RWPE2 (cell line): ENCODE results near the gene KLF13.

ENCODE experiments used
- ATAC-seq: fragments of 200-7000 bp; cut with Tn5 transposase; 3 replicates; pipeline ENCODE4 v1.9.1; 2021; ENCODE audit warnings: low read depth
- DNase-seq: peaks from one replicate; pipeline ENCODE4 v3.0.0-alpha.2; 2020; ENCODE audit warnings: low spot score
- H3K27ac ChIP-seq: fragments of 450-650 bp; 2 replicates; pipeline ENCODE4 v1.5.1; 2017; ENCODE audit warnings: mild to moderate bottlenecking; ENCODE audit not compliant: poor library complexity, severe bottlenecking
- H3K27me3 ChIP-seq: fragments of 250-450 bp; sonication (Bioruptor Pico); 2 replicates; pipeline ENCODE4 v1.5.1; 2021; ENCODE audit warnings: mild to moderate bottlenecking, moderate library complexity; ENCODE audit not compliant: insufficient read depth, poor library complexity, severe bottlenecking
- H3K36me3 ChIP-seq: fragments of 250-450 bp; sonication (Bioruptor Pico); 2 replicates; pipeline ENCODE4 v1.5.1; 2020; ENCODE audit warnings: low read depth, mild to moderate bottlenecking, moderate library complexity
- H3K4me1 ChIP-seq: fragments of 250-450 bp; sonication (Bioruptor Pico); 2 replicates; pipeline ENCODE4 v1.5.1; 2021; ENCODE audit warnings: mild to moderate bottlenecking, moderate library complexity; ENCODE audit not compliant: insufficient read depth, poor library complexity, severe bottlenecking
- H3K4me3 ChIP-seq: fragments of 250-450 bp; sonication (Bioruptor Pico); 2 replicates; pipeline ENCODE4 v1.5.1; 2021; ENCODE audit warnings: mild to moderate bottlenecking, moderate library complexity; ENCODE audit not compliant: severe bottlenecking
- H3K9me3 ChIP-seq: fragments of 250-450 bp; sonication (Bioruptor Pico); 2 replicates; pipeline ENCODE4 v1.5.1; 2021; ENCODE audit warnings: mild to moderate bottlenecking, moderate library complexity; ENCODE audit not compliant: severe bottlenecking
- TF ChIP-seq, protein P1 (sequence below): fragments of 450-650 bp; IDR thresholded peaks from one replicate; pipeline ENCODE4 v1.5.1; 2017; ENCODE audit warnings: mild to moderate bottlenecking, moderate library complexity; ENCODE audit not compliant: poor library complexity, severe bottlenecking

The KLF13 gene

DNA sequence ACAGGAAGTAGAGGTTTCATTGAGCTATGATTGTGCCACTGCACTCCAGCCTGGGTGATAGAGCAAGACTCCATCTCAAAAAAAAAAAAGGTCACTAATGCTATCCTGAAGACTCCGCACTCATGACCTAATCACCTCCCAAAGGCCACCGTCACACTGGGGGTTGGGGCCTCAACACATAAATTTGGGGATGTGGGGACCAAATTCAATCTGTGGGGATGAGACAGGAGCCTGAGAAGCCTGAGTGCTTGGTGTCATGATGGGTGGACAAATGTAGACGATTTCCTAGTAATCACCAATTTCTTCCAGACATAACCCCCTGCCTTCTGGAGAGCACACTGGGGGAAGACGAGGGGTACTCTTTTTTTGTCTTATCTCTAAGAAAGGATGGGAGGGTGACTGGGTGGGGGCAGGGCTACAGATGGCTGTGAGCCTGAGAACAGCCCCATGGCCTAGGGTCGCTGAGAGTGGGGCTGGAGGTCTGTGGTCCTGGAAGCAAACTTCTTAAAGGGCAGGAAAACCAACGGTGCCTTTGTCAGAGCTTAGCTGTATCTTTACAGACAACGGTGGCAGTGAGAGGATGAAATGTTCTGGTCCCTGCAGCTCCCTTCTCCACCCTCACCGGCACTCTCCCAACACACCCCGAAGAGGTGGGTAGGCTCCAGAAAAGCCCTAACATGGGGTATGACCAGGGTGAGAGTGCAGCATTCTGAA, 16.6 kb upstream of the KLF13 start:
- H3K4me1 ChIP-seq: peaks cover 3% of the 10 kb centered on the region
- ATAC-seq (no peak), DNase-seq (no peak)
- TF ChIP-seq, protein P1, sequence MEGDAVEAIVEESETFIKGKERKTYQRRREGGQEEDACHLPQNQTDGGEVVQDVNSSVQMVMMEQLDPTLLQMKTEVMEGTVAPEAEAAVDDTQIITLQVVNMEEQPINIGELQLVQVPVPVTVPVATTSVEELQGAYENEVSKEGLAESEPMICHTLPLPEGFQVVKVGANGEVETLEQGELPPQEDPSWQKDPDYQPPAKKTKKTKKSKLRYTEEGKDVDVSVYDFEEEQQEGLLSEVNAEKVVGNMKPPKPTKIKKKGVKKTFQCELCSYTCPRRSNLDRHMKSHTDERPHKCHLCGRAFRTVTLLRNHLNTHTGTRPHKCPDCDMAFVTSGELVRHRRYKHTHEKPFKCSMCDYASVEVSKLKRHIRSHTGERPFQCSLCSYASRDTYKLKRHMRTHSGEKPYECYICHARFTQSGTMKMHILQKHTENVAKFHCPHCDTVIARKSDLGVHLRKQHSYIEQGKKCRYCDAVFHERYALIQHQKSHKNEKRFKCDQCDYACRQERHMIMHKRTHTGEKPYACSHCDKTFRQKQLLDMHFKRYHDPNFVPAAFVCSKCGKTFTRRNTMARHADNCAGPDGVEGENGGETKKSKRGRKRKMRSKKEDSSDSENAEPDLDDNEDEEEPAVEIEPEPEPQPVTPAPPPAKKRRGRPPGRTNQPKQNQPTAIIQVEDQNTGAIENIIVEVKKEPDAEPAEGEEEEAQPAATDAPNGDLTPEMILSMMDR: no peak
- H3K36me3 ChIP-seq: no peaks in the 10 kb centered on the region
- H3K27me3 ChIP-seq: no peaks in the 10 kb centered on the region
- no peak overlapping the region for H3K27ac ChIP-seq
- peaks cover 9% of the 10 kb centered on the region for H3K9me3 ChIP-seq
- no peak overlapping the region for H3K4me3 ChIP-seq

DNA sequence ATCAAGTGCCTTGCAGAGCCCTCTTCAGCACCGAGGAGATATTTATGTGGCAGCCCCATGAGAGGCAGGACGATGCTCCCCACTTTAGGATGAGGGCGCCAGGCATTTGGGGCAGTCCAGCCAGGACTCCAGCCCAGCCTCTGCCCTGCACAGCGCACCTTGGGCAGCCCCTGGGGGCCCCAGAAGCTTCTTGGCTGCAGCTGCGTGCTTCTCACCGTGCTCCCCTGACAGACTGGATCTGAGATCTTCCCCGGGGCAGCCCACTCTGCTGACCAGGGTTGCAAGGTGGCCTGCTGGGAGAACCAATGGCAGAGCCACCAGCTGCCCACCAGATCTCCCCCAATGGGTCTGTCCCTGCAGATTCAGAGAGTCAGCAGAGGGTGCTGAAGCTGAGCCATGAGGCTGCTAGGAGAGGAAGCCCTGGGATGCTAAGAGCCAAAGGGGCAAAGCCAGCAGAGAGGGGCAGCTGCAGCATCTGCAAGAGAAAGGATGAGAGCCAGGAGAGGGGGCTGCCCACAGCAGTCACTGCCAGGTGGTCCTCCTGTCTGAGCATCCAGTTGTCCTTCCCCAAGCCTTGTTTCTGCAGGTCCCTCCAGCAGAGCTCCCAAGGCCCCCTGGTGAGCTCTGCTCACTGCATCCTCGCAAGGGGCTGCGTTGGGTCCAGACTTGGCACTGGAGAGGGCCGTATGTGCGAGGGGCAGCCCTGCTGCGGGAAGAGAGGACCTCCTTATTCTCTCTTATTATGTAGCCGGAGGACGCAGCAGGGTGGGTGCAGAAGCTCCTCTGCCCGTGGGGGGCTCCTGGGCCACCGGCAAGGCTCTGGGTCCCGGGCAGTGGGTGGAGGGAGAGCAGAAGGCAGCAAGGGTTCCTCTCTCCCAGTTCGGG, 14.7 kb upstream of the KLF13 start:
- H3K36me3 ChIP-seq: no peaks in the 10 kb centered on the region
- no peaks in the 10 kb centered on the region for H3K4me1 ChIP-seq
- DNase-seq (no peak), ATAC-seq (peak; percentile 20; the same call in 1 of the 3 replicates)
- no peak overlapping the region for H3K27ac ChIP-seq
- no peak overlapping the region for H3K4me3 ChIP-seq
- peaks cover 9% of the 10 kb centered on the region for H3K9me3 ChIP-seq
- TF ChIP-seq, protein P1: no peak
- no peaks in the 10 kb centered on the region for H3K27me3 ChIP-seq

DNA sequence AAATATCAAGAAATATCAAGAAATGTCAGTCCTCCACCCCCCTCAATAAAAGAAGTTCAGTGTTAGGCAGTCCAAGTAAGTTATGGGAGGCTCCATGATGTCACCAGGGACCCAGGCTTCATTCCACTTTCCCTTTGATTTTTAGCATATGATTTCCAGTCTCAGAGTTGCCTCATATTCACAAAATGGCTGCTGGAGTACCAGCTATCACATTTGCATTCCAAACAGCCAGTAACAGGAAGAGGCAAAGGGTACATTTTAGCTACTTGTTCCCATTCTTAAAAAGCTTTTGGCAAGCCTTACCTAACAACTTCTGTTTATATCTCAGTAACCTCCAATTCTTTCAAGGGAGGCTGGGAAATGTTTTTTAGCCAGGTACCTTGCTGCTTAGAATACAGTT, 13.4 kb upstream of the KLF13 start:
- Histone ChIP-seq H3K36me3 (no peaks in the 10 kb centered on the region), H3K9me3 (peaks cover 9% of the 10 kb centered on the region), H3K4me3 (no peak overlapping the region), H3K27ac (no peak overlapping the region), H3K27me3 (no peaks in the 10 kb centered on the region), H3K4me1 (no peaks in the 10 kb centered on the region)
- ATAC-seq: no peak
- no peak for DNase-seq
- TF ChIP-seq, protein P1: no peak

DNA sequence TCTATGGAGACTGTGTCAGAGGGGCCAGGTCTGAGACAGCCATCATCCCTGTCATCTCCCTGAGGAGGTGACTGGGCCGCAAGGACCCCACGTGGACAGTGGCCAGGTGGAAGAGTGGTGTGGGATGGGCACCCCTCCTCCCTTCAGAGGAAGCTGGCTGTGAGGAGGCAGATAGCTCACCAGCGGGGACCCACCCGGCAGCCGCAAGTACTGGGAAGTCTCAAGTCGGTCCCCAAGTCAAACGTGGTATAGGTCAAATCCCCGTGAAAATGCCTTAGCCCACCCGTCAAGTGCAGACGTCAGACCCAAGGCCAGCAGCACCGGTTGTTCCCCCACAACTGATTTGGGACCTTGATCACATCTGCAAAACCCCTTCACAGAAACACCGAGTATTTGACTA, 12.3 kb upstream of the KLF13 start:
- TF ChIP-seq, protein P1: no peak
- peaks cover 9% of the 10 kb centered on the region for H3K9me3 ChIP-seq
- H3K4me3 ChIP-seq: no peak overlapping the region
- H3K4me1 ChIP-seq: no peaks in the 10 kb centered on the region
- H3K27me3 ChIP-seq: no peaks in the 10 kb centered on the region
- H3K36me3 ChIP-seq: no peaks in the 10 kb centered on the region
- H3K27ac ChIP-seq: no peak overlapping the region
- ATAC-seq (no peak), DNase-seq (peak; percentile 65)
